Panc1 (cell line): ENCODE results near the gene PCMT1. TPM values are rescaled to one million over a fixed set of nuclear protein-coding genes. Genes with fewer than 3 reads are reported as not detected.

Experiments
- ATAC-seq: fragments of 200-7000 bp; cut with Tn5 transposase; 2 replicates; pipeline ENCODE4 v1.9.1; 2020; ENCODE audit warnings: mild to moderate bottlenecking, moderate library complexity
- BruUV-seq: library from RNA; stranded (reverse); fragments of 400-500 nt; replicated peaks from 2 replicates; lab custom pipeline; 2021; lab: Mats Ljungman, UMichigan
- CTCF ChIA-PET: fragments of 300-600 bp; sonication (Branson Sonifier 250); formaldehyde crosslinking; loops from one replicate; lab custom pipeline; 2022; ENCODE audit warnings: antibody characterized with exemption; lab: Charles Lee
- POLR2A ChIA-PET: fragments of 300-600 bp; sonication (Branson Sonifier 250); formaldehyde crosslinking; loops from one replicate; lab custom pipeline; 2022; ENCODE audit warnings: antibody characterized with exemption; lab: Charles Lee
- DNase-seq: peaks from one replicate; pipeline ENCODE4 v3.0.0-alpha.2; 2010; ENCODE audit warnings: low read depth, low spot score
- H3K27ac ChIP-seq: 2 replicates; pipeline ENCODE4 v1.5.1; 2011; ENCODE audit warnings: mild to moderate bottlenecking, low read length, inconsistent platforms
- H3K27me3 ChIP-seq: fragments of 200-500 bp; sonication (Bioruptor generic); 2 replicates; pipeline ENCODE4 v1.6.0; 2014; ENCODE audit warnings: low read length, inconsistent platforms; ENCODE audit not compliant: control insufficient read depth, insufficient read depth
- H3K36me3 ChIP-seq: fragments of 200-500 bp; sonication (Bioruptor generic); 2 replicates; pipeline ENCODE4 v1.5.1; 2014; ENCODE audit warnings: inconsistent platforms, mild to moderate bottlenecking, low read length, moderate library complexity; ENCODE audit not compliant: control insufficient read depth, insufficient read depth
- H3K4me1 ChIP-seq: 2 replicates; pipeline ENCODE4 v1.5.1; 2011; ENCODE audit warnings: inconsistent platforms, mild to moderate bottlenecking, low read length, moderate library complexity; ENCODE audit not compliant: control insufficient read depth, insufficient read depth
- H3K4me3 ChIP-seq, 2 experiments: 2 replicates each; pipeline ENCODE4 v1.5.1; 2011 to 2012; ENCODE audit warnings: low read depth in 2 of 2, low read length in 2 of 2, mild to moderate bottlenecking in 2 of 2, inconsistent platforms in 1 of 2, moderate library complexity in 1 of 2
- H3K9me3 ChIP-seq: fragments of 200-500 bp; sonication (Bioruptor generic); 2 replicates; pipeline ENCODE4 v1.5.1; 2014; ENCODE audit warnings: low read depth, mild to moderate bottlenecking, inconsistent platforms, low read length, moderate library complexity; ENCODE audit not compliant: control insufficient read depth, insufficient read depth
- POLR2AphosphoS5 ChIP-seq: IDR thresholded peaks from 2 replicates; pipeline ENCODE4 v1.6.1; 2012; ENCODE audit warnings: mild to moderate bottlenecking, low read depth, low read length, moderate library complexity
- SIN3A ChIP-seq: IDR thresholded peaks from 2 replicates; pipeline ENCODE4 v1.6.1; 2012; ENCODE audit warnings: low read depth, mild to moderate bottlenecking, low read length, moderate library complexity, borderline replicate concordance; ENCODE audit not compliant: insufficient read depth
- TCF7L2 ChIP-seq: IDR thresholded peaks from 2 replicates; pipeline ENCODE4 v1.6.1; 2011; ENCODE audit warnings: mild to moderate bottlenecking, low read depth, low read length, inconsistent platforms
- in situ Hi-C: cut with HindIII; loops from 2 replicates; pipeline ENCODE4 v1.10.0; 2016; ENCODE audit warnings: low sequenced_read_pairs, low pct_unique_long_range_greater_than_20kb
- intact Hi-C: fragments of 100-400 bp; cut with micrococcal nuclease; formaldehyde crosslinking; loops from one replicate; pipeline ENCODE4 v1.10.0; 2022; ENCODE audit not compliant: unreplicated experiment
- total RNA-seq: library from RNA; stranded (reverse); gene quantifications from one replicate; pipeline ENCODE4 v1.2.1, GENCODE V29; 2021; ENCODE audit not compliant: unreplicated experiment
- TF ChIP-seq, protein P1 (sequence below), 2 experiments: IDR thresholded peaks; 2 replicates each; pipeline ENCODE4 v1.6.1; 2011 to 2012; ENCODE audit warnings: low read depth in 2 of 2, control low read depth in 1 of 2, low read length in 1 of 2, mild to moderate bottlenecking in 1 of 2, moderate library complexity in 1 of 2; ENCODE audit not compliant: insufficient read depth in 1 of 2
- TF ChIP-seq, protein P2 (sequence below): fragments of 450-650 bp; IDR thresholded peaks from 2 replicates; pipeline ENCODE4 v1.5.1; 2017; ENCODE audit warnings: mild to moderate bottlenecking

PCMT1 gene
- total RNA-seq, 1 experiment from 2014 or later, result 118 TPM

DNA sequence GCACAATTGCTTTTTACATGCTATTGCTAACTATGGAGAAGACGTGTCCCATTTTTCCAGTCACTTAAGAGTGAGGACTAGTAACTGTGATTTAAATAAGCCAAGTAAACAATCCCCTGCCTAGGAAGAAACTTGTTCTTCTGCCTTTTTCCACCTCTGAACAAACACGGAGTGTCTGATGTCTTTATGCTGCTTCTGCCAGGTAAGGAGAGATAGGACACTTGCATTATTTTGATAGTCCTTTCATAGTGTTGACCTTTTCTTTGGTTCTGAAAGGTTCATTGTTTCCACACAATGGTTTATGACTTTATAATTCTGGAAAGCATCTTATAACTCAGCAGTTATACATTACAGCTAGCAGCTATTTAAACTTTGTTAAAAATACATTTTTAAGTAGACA, 106.2 kb downstream of the PCMT1 start:
- peaks cover 84% of the 10 kb centered on the region for H3K4me1 ChIP-seq
- TSS peak; percentile 95 for BruUV-seq
- ATAC-seq (no peak), DNase-seq (no peak)
- POLR2A ChIA-PET, result interaction anchor here (0.5 kb wide), 1 partner anchor 1441 kb away, joined by 6 read pairs; no protein-coding TSS in a partner anchor
- H3K36me3 ChIP-seq, result peaks cover 7% of the 10 kb centered on the region; the same call in 1 of the 2 replicates
- peak overlapping the region; percentile 12 to 49 for H3K4me3 ChIP-seq
- peak overlapping the region; percentile 91 for H3K27ac ChIP-seq
- in situ Hi-C loops, result no loop called here
- intact Hi-C loops, result no loop called here
- no peaks in the 10 kb centered on the region for H3K27me3 ChIP-seq
- no peak for TF ChIP-seq POLR2AphosphoS5
- TF ChIP-seq, protein P1, sequence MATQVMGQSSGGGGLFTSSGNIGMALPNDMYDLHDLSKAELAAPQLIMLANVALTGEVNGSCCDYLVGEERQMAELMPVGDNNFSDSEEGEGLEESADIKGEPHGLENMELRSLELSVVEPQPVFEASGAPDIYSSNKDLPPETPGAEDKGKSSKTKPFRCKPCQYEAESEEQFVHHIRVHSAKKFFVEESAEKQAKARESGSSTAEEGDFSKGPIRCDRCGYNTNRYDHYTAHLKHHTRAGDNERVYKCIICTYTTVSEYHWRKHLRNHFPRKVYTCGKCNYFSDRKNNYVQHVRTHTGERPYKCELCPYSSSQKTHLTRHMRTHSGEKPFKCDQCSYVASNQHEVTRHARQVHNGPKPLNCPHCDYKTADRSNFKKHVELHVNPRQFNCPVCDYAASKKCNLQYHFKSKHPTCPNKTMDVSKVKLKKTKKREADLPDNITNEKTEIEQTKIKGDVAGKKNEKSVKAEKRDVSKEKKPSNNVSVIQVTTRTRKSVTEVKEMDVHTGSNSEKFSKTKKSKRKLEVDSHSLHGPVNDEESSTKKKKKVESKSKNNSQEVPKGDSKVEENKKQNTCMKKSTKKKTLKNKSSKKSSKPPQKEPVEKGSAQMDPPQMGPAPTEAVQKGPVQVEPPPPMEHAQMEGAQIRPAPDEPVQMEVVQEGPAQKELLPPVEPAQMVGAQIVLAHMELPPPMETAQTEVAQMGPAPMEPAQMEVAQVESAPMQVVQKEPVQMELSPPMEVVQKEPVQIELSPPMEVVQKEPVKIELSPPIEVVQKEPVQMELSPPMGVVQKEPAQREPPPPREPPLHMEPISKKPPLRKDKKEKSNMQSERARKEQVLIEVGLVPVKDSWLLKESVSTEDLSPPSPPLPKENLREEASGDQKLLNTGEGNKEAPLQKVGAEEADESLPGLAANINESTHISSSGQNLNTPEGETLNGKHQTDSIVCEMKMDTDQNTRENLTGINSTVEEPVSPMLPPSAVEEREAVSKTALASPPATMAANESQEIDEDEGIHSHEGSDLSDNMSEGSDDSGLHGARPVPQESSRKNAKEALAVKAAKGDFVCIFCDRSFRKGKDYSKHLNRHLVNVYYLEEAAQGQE (IDR thresholded peaks at IDR 0.05; ENCODE audit: insufficient read depth in 1 of 2, low read depth in 2 of 2, low read length in 1 of 2), result no peak
- no peak for TF ChIP-seq SIN3A
- TF ChIP-seq, protein P2, sequence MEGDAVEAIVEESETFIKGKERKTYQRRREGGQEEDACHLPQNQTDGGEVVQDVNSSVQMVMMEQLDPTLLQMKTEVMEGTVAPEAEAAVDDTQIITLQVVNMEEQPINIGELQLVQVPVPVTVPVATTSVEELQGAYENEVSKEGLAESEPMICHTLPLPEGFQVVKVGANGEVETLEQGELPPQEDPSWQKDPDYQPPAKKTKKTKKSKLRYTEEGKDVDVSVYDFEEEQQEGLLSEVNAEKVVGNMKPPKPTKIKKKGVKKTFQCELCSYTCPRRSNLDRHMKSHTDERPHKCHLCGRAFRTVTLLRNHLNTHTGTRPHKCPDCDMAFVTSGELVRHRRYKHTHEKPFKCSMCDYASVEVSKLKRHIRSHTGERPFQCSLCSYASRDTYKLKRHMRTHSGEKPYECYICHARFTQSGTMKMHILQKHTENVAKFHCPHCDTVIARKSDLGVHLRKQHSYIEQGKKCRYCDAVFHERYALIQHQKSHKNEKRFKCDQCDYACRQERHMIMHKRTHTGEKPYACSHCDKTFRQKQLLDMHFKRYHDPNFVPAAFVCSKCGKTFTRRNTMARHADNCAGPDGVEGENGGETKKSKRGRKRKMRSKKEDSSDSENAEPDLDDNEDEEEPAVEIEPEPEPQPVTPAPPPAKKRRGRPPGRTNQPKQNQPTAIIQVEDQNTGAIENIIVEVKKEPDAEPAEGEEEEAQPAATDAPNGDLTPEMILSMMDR, result no peak
- TF ChIP-seq TCF7L2, result peak; percentile 39; the same call in 1 of the 2 replicates
- CTCF ChIA-PET, result no interaction called here
- no peaks in the 10 kb centered on the region for H3K9me3 ChIP-seq

DNA sequence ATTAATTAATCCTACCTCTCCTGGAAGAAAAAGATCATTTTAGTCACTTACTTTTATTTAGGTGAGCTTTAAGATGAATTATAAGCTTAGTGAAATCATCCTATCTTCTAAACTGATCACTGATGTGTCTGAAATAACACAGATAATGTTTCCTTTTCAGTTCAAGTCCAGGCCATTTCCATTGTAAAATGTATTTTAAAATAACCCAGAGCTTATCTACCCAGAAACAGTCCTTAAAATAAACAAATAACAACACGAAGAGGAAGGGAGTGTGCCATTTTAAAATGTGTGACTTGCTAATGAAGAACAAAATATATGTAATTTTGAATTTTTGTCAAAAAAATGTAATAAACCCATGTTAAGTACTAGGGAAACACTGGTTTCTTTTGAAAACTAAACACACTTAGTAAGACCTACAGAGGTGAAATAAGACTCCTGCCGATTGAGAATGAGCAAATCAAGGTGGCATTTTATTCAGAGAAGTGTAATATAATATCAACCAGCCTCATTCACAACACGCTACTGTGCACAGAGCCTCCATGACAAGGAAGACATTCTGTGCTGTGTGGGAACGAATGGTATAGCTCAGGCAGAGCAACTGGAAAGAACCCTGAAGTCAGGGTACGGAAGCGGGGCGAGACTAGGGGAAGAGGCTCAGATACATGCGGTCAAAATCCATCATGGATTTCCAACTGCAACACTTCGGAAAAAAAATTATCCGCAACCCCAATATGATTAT, 106.9 kb downstream of the PCMT1 start:
- no peaks in the 10 kb centered on the region for H3K27me3 ChIP-seq
- ATAC-seq, result no peak
- no peak for DNase-seq
- no TSS peak for BruUV-seq
- TF ChIP-seq, protein P2, result no peak
- TF ChIP-seq SIN3A, result no peak
- no peak for TF ChIP-seq TCF7L2
- no peak; the same call in 1 of the 2 replicates for TF ChIP-seq POLR2AphosphoS5
- TF ChIP-seq, protein P1 (IDR thresholded peaks at IDR 0.05; ENCODE audit: insufficient read depth in 1 of 2, low read depth in 2 of 2, low read length in 1 of 2), result no peak
- intact Hi-C loops (no loop called here), in situ Hi-C loops (no loop called here)
- 0 out of 2 replicates have a peak, but pooled peaks cover under 1% of the 10 kb centered on the region for H3K36me3 ChIP-seq
- H3K9me3 ChIP-seq, result no peaks in the 10 kb centered on the region
- peak overlapping the region; percentile 12 to 61 for H3K4me3 ChIP-seq
- peak overlapping the region; percentile 91 for H3K27ac ChIP-seq
- ChIA-PET CTCF (no interaction called here), POLR2A (interaction anchor here (0.5 kb wide), 1 partner anchor 1441 kb away, joined by 6 read pairs; no protein-coding TSS in a partner anchor)
- H3K4me1 ChIP-seq, result peaks cover 81% of the 10 kb centered on the region
